IMR-90 (cell line): ENCODE data around the gene RELL1. TPM values are rescaled to one million over a fixed set of nuclear protein-coding genes. Genes with fewer than 3 reads are reported as not detected.

ENCODE experiments used
- ATAC-seq: fragments of 200-7000 bp; cut with Tn5 transposase; 2 replicates; pipeline ENCODE4 v1.9.1; 2020; ENCODE audit warnings: low read depth, mild to moderate bottlenecking, moderate library complexity
- BruUV-seq: library from RNA; stranded (reverse); fragments of 400-500 nt; replicated peaks from 2 replicates; lab custom pipeline; 2021; lab: Mats Ljungman, UMichigan
- CTCF ChIA-PET: fragments of 300-600 bp; formaldehyde crosslinking; extraction: SDS; loops from one replicate; lab custom pipeline; 2021; ENCODE audit warnings: antibody characterized with exemption; lab: Yijun Ruan, JAX
- POLR2A ChIA-PET: fragments of 300-600 bp; sonication (Branson Sonifier 250); formaldehyde crosslinking; loops from one replicate; lab custom pipeline; 2022; ENCODE audit warnings: antibody characterized with exemption; ENCODE audit not compliant: unreplicated experiment; lab: Charles Lee
- DNase-seq: peaks from one replicate; pipeline ENCODE4 v3.0.0; 2013
- H2AFZ ChIP-seq: replicated peaks from 2 replicates; pipeline ENCODE3; 2013; ENCODE audit warnings: low read length, mild to moderate bottlenecking; ENCODE audit not compliant: poor library complexity
- H2AK5ac ChIP-seq: 2 replicates; pipeline ENCODE4 v1.6.1; 2013; ENCODE audit warnings: low read depth, low read length, inconsistent platforms
- H2AK9ac ChIP-seq: replicated peaks from 2 replicates; pipeline ENCODE3; 2013; ENCODE audit warnings: mild to moderate bottlenecking, low read depth, low read length, moderate library complexity; ENCODE audit not compliant: poor library complexity
- H2BK120ac ChIP-seq: 2 replicates; pipeline ENCODE4 v1.6.1; 2013; ENCODE audit warnings: low read depth, low read length, inconsistent platforms
- H2BK15ac ChIP-seq: 3 replicates; pipeline ENCODE4 v1.6.1; 2013; ENCODE audit warnings: low read depth, low read length, inconsistent platforms
- H2BK20ac ChIP-seq: 2 replicates; pipeline ENCODE4 v1.6.1; 2013; ENCODE audit warnings: low read depth, mild to moderate bottlenecking, inconsistent platforms, low read length, moderate library complexity
- H2BK5ac ChIP-seq: 2 replicates; pipeline ENCODE4 v1.6.1; 2013; ENCODE audit warnings: mild to moderate bottlenecking, low read depth, low read length, inconsistent platforms; ENCODE audit not compliant: poor library complexity, severe bottlenecking
- H3K14ac ChIP-seq: replicated peaks from 2 replicates; pipeline ENCODE4 v1.6.1; 2013; ENCODE audit warnings: low read depth, low read length, inconsistent platforms
- H3K18ac ChIP-seq: 2 replicates; pipeline ENCODE4 v1.6.1; 2013; ENCODE audit warnings: low read depth, low read length, control low read depth
- H3K23ac ChIP-seq: 2 replicates; pipeline ENCODE4 v1.6.1; 2013; ENCODE audit warnings: low read depth, low read length, inconsistent platforms
- H3K27ac ChIP-seq: 2 replicates; pipeline ENCODE4 v1.5.1; 2013; ENCODE audit warnings: mild to moderate bottlenecking, control low read depth, low read length; ENCODE audit not compliant: insufficient read depth
- H3K27me3 ChIP-seq: 2 replicates; pipeline ENCODE4 v1.6.1; 2013; ENCODE audit warnings: low read length; ENCODE audit not compliant: control insufficient read depth, insufficient read depth
- H3K36me3 ChIP-seq: 2 replicates; pipeline ENCODE4 v1.6.1; 2013; ENCODE audit warnings: low read length, mixed read lengths; ENCODE audit not compliant: control insufficient read depth, insufficient read depth
- H3K4ac ChIP-seq: 2 replicates; pipeline ENCODE4 v1.6.1; 2013; ENCODE audit warnings: low read depth, low read length, inconsistent platforms
- H3K4me1 ChIP-seq: 2 replicates; pipeline ENCODE4 v1.6.1; 2013; ENCODE audit warnings: low read length, mixed read lengths; ENCODE audit not compliant: control insufficient read depth, insufficient read depth
- H3K4me2 ChIP-seq: 2 replicates; pipeline ENCODE4 v1.6.1; 2013; ENCODE audit warnings: low read depth, mild to moderate bottlenecking, control low read depth, low read length, moderate library complexity
- H3K4me3 ChIP-seq: 2 replicates; pipeline ENCODE4 v1.5.1; 2013; ENCODE audit warnings: low read depth, mild to moderate bottlenecking, control low read depth, low read length, moderate library complexity; ENCODE audit not compliant: insufficient read depth
- H3K56ac ChIP-seq: 2 replicates; pipeline ENCODE4 v1.6.1; 2013; ENCODE audit warnings: low read length, inconsistent platforms; ENCODE audit not compliant: insufficient read depth; ENCODE audit errors: extremely low read depth
- H3K79me1 ChIP-seq, 2 experiments: 2 replicates each; pipeline ENCODE4 v1.6.1; 2013; ENCODE audit warnings: low read length in 2 of 2, inconsistent platforms in 1 of 2, low read depth in 1 of 2
- H3K9ac ChIP-seq: 2 replicates; pipeline ENCODE4 v1.6.1; 2013; ENCODE audit warnings: low read depth, low read length, control low read depth
- H3K9me1 ChIP-seq: 2 replicates; pipeline ENCODE4 v1.6.1; 2013; ENCODE audit warnings: low read length, inconsistent platforms; ENCODE audit not compliant: insufficient read depth
- H3K9me3 ChIP-seq: 2 replicates; pipeline ENCODE4 v1.6.1; 2013; ENCODE audit warnings: low read length; ENCODE audit not compliant: control insufficient read depth, insufficient read depth
- H4K20me1 ChIP-seq: 2 replicates; pipeline ENCODE4 v1.6.1; 2013; ENCODE audit warnings: low read length, inconsistent platforms; ENCODE audit not compliant: insufficient read depth
- H4K5ac ChIP-seq: 2 replicates; pipeline ENCODE4 v1.6.1; 2013; ENCODE audit warnings: mild to moderate bottlenecking, low read depth, low read length, control low read depth
- H4K8ac ChIP-seq, 2 experiments: 2 replicates each; pipeline ENCODE4 v1.6.1; 2013; ENCODE audit warnings: low read depth in 2 of 2, low read length in 2 of 2, control low read depth in 1 of 2, inconsistent platforms in 1 of 2
- H4K91ac ChIP-seq: 2 replicates; pipeline ENCODE4 v1.6.1; 2013; ENCODE audit warnings: low read depth, low read length, inconsistent platforms; ENCODE audit not compliant: insufficient read depth
- CEBPB ChIP-seq: IDR thresholded peaks from 2 replicates; pipeline ENCODE4 v1.6.1; 2012; ENCODE audit warnings: low read depth, low read length, improper control_type of control experiment
- FOS ChIP-seq: fragments of 150-350 bp; IDR thresholded peaks from 2 replicates; pipeline ENCODE4 v1.6.1; 2016; ENCODE audit warnings: low read depth, low read length
- MAFK ChIP-seq: IDR thresholded peaks from 2 replicates; pipeline ENCODE4 v1.6.1; 2012; ENCODE audit warnings: low read depth, low read length, improper control_type of control experiment
- RAD21 ChIP-seq: IDR thresholded peaks from 2 replicates; pipeline ENCODE4 v1.6.1; 2012; ENCODE audit warnings: low read length, improper control_type of control experiment
- RCOR1 ChIP-seq: IDR thresholded peaks from 2 replicates; pipeline ENCODE4 v1.6.1; 2012; ENCODE audit warnings: mild to moderate bottlenecking, low read length, improper control_type of control experiment; ENCODE audit not compliant: insufficient replicate concordance
- RFX5 ChIP-seq: IDR thresholded peaks from 2 replicates; pipeline ENCODE4 v1.8.0; 2012; ENCODE audit warnings: low read depth, mild to moderate bottlenecking, low read length, moderate library complexity
- WGBS, 2 experiments: methylation state at CpG; one replicate each; pipeline versions ENCODE4 v1.1.5 to v1.1.7; 2013; ENCODE audit warnings: missing lambda C conversion rate in 2 of 2; ENCODE audit not compliant: insufficient read length in 1 of 2; ENCODE audit errors: extremely low coverage in 2 of 2; 5-methylcytosine and 5-hydroxymethylcytosine counted together
- dilution Hi-C: fragments of 300-500 bp; cut with HindIII; formaldehyde crosslinking; loops from one replicate; pipeline ENCODE4 v1.14.3; 2018; ENCODE audit warnings: low sequenced_read_pairs; ENCODE audit not compliant: unreplicated experiment
- in situ Hi-C: fragments of 300-500 bp; cut with MboI; formaldehyde crosslinking; loops from 3 replicates; pipeline ENCODE4 v1.14.3; 2019; ENCODE audit warnings: low sequenced_read_pairs, inconsistent platforms, mixed read lengths
- intact Hi-C: fragments of 100-400 bp; cut with micrococcal nuclease; formaldehyde crosslinking; loops from 2 replicates; pipeline ENCODE4 v1.10.0; 2022
- polyA plus RNA-seq, 3 experiments: library from polyadenylated mRNA; depleted of rRNA; stranded (reverse); fragments of >200 nt; gene quantifications; 2 replicates each; pipeline ENCODE4 v1.2.3, GENCODE V29; 2012; ENCODE audit warnings: low replicate concordance in 1 of 3
- total RNA-seq: library from RNA; depleted of rRNA; stranded (reverse); fragments of >200 nt; gene quantifications from 2 replicates; pipeline ENCODE4 v1.2.3, GENCODE V29; 2012

The RELL1 gene
- total and polyA plus RNA-seq, 2 of the 4 experiments (the other 2 are of a cell fraction), result 6.8 to 39.6 TPM

DNA sequence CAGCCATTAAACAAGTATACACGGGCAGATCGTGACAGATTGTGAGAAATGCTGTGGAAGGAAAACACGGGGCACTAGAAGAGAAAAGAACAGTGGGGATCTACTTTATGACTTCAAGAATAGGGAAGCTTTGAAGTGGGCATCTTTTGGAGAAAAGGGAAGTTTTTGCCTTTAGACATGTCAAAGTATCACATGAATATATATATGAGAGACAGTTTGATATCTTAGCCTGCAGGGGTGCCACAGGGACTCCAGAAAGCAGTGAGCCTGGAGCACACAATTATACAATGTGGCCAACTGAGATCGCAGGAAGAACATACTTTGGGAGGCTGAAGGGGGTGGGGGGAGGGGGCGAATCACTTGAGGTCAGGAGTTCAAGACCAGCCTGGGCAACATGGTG, 35.7 kb downstream of the RELL1 start:
- Histone ChIP-seq H3K9me3 (no peaks in the 10 kb centered on the region), H4K20me1 (peaks cover 14% of the 10 kb centered on the region; the same call in 1 of the 2 replicates), H3K9me1 (peaks cover 6% of the 10 kb centered on the region), H3K4me3 (no peak overlapping the region), H3K56ac (no peak overlapping the region), H3K79me1 (peaks cover 24 to 40% of the 10 kb centered on the region in 2 experiments; a peak in 3 of 4 replicates), H3K4me2 (no peak overlapping the region), H2BK15ac (no peak overlapping the region), H4K5ac (no peak overlapping the region), H3K23ac (no peak overlapping the region), H3K14ac (no peak overlapping the region), H2AFZ (no peak overlapping the region), H3K9ac (no peak overlapping the region), H2AK5ac (no peak overlapping the region), H3K27ac (no peak overlapping the region), H2AK9ac (no peak overlapping the region), H3K18ac (no peak overlapping the region), H2BK5ac (no peak overlapping the region), H3K36me3 (peaks cover 8% of the 10 kb centered on the region), H3K4ac (no peak overlapping the region), H2BK120ac (no peak overlapping the region), H3K4me1 (peaks cover 9% of the 10 kb centered on the region), H4K8ac (no peak overlapping the region), H2BK20ac (no peak overlapping the region), H4K91ac (no peak overlapping the region), H3K27me3 (no peaks in the 10 kb centered on the region)
- intact Hi-C loops (no loop called here), dilution Hi-C loops (no loop called here), in situ Hi-C loops (no loop called here)
- CTCF ChIA-PET, result interaction anchor here (1.5 kb wide), 1 partner anchor 48 kb away, joined by 3 read pairs; no protein-coding TSS in a partner anchor
- WGBS, 2 experiments, result 94% methylated on average over 3 of the region's 5 CpGs; no CpG with 5 or more reads in 1 of the 2 experiments
- BruUV-seq, result no TSS peak
- no peak for ATAC-seq
- TF ChIP-seq FOS (no peak), RCOR1 (no peak), RAD21 (no peak), MAFK (no peak), CEBPB (no peak), RFX5 (no peak)
- no peak for DNase-seq
- POLR2A ChIA-PET, result no interaction called here
